Kidney glomerular epithelial cell (primary cell): ENCODE results near the gene CST7.
"Not testable (repeated sequence)": the region's sequence is repeated elsewhere in the genome, so short reads cannot be mapped to it uniquely, and the experiment has no call there.

ENCODE experiments used
- DNase-seq: peaks from one replicate; lab custom pipeline; 2025; lab: John Stamatoyannopoulos, UW

Gene CST7

DNA sequence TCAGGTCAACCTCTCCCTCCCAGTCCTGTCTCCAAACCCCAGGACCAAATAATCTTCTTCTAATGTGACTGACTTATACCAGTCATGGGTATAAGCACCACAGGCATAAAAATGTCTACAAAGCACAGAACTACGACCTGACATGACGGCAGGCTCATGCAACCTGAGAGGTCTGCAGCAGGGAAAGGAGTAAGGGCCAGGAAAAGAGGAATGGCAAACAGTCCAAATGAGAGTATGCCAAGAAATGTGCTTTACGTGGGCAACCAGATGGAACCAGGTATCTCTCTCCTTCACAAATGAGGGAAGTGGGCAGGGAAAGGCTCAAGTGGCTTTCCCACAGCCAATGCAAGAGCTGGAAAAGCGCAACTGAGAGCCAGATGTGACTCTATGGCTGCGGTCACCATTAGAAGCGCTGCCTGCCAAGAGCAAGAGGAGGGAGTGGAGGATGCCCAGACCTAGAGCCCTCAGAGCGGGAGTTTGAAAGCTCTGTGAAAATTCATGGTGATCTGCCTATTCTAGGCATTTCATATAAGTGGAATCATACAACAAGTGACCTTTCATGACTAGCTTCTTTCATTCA lies 37.5 kb downstream of the CST7 start:
- DNase-seq = no peak

- DNase-seq = no peak
Measured at GRCh38 chr20:24987244-24987643, 38.2 kb downstream of the CST7 start.

DNA sequence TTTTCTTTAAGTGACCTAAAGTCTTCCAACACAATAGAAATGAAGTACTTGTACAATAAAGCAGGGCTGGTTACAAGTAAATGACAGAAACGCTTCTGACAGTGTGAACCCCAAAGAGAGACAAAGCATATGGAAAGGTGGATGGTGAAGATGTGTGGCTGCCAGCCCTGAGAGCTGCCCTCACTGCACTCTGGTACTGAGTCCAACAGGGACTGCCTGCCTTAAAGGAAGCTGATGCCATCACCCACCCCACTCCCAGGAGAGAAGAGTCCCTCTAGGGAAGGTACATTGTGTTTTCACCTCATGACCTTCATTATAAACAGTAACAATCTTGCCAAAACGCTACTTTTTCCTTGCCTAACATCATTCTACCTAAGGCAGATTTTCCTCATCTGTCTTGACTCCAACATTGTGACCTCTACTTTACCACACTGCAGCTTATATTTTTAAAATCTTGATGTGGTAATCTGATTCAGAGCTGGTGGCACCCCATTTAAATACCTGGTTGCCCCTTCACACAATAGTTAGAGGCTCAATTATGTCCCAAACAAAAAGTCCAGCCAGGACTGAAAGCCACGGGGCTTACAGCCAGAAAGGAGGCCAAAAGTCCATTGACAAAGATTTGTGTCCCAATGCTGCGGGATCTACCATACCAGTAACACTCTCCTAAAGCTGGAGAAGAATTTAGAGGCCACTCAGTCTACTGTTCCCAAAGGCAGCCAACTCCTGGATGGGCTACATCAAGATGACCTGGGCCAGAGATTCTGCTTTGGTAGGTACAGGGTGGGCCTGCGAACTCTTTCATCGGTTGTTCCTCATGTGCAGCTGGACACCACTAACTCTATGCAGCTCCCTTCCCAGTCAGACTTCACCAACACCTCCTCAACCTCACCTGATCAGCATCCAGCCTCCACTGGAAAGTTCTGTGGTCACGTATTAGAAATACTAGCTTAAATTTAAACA lies 39.1 kb downstream of the CST7 start:
- DNase-seq = no peak

GRCh38 chr20:24989162-24989561 lies 40.1 kb downstream of the CST7 start:
- DNase-seq = no peak

DNA sequence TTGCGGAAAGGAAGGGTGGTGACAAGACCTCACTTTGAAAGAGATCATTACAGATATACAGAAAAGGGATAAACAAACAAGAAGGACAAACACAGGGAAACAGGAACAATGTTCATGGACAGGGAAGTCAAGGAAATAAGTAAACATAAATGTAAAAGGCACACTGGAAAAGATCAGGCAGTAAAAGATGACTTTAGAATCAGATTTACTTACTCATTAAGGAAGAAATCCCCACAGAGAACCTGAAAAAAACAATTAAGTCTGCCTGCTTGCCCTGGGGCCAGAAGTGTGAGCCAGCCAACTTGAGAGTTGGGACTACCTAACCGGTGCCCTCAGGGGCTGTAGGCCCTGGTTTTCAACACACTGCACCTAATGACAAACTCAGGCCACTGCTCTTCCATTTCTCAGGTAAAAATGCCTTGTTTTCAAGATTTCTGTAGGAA lies 41.8 kb downstream of the CST7 start:
- no peak for DNase-seq

- peak; percentile 14 for DNase-seq
Measured at GRCh38 chr20:24991897-24992486, 42.9 kb downstream of the CST7 start.

GRCh38 chr20:24992487-24993205 lies 43.6 kb downstream of the CST7 start, which contains the start of gene APMAP:
TSS of gene APMAP (minus strand) at chr20:24992751. CDS start at chr20:24992688, 63 bp downstream.
- DNase-seq = peak; percentile 71

DNA sequence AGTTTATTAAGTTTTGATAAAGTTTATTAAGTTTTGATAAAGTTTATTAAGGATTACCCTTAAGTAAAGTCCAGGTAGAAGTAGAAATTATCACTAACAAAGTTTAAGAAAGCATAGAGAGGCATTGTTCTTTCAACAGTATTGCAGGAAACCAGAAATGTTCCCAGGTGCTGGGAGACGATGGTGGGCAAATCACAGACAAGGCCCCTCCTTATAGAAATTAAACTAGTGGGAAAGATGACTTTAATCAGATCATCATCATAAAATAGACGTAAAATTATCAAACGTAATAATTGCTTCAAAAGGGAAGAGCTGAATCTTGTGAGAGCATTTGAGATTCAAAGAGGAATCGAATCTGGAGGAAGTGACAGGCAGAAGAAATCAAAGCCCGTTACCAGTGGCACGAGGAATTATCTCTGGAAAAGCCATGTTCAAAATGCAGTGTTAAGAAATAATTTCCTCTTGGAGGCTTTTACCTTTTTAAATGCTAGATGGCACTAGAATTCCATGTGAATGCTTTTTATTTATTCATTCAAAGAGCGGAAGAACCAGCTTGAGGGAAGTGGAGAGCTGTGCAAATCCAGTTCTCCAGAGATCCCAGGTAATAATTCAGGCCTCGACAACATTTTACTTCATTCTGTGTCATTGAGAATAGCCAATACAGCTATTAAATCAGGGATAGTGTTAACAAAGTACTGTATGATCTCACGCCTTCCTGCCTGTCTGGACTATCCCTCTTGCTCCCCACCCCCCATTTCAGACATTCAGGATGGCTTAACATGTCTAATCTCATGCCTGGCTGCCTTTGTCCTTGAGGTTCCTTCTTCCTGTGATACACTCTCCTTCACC lies 44.5 kb downstream of the CST7 start:
- DNase-seq = peak; percentile 72

GRCh38 chr20:24994186-24994465 lies 45.1 kb downstream of the CST7 start:
- DNase-seq = no peak

- DNase-seq = peak; percentile 61
Measured at GRCh38 chr20:24994470-24995368, 45.6 kb downstream of the CST7 start.

- DNase-seq = no peak
Measured at GRCh38 chr20:24995741-24996448, 46.8 kb downstream of the CST7 start.

DNA sequence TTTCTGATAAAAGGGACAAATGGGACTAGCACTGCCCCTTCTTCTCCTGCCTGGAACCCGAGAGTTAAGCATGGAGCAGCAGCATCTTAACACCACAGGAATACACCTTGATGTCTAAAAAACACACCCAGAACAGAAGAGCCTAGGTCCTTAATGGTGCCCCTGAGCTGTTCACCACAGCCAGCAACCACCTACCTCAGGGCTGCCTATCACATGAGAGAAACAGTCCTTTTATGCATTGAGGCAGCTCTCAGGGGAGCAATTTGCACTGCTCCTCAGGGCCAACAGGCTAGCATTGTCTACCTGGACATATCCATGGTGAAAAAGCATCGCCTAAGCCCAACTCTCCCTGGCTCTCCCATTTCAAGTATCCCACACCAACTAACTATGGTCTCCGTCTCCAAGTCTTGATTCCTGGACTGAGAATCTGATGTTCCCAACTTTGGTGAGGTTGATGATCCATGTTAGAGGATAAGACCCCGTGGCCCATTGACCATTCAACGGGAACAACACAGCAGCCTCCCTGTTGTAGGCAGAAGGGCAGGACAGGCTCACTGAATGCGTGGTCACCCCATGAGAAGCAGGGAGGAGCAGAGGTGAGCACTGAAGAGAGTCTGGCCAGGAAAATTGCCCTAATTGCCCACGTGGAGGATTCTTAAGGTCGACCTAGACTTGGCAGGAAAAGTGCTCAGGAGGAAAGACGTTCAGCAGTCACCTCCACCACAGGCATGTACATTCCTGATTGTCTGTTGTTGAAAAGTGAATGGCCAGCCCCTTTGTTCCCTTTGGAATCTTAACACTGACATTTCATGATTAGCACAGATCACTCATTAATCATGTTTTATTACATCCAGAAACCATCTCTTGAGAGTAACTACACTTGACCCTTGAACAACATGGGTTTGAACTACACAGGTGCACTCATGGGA lies 47.6 kb downstream of the CST7 start:
- DNase-seq = no peak

DNA sequence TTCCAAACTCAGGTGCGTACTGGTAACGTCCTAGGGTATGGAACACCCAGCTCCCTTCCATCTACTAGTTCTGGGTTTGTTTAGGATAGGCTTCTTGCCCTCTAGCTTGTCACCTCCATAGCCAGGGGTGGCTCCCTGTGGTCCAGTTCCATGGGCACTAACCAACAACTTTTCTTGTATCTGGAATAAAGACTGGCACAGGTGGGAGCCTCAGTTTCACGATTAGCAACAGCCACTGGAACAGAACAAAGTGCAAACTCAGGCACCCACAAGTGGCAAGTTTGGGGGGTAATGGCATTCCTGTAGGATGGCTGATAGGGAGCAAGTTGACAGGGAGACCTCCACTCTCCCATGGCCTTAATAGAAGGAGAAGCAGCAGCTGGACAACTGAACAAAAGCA lies 49.1 kb downstream of the CST7 start:
- no peak for DNase-seq

DNA sequence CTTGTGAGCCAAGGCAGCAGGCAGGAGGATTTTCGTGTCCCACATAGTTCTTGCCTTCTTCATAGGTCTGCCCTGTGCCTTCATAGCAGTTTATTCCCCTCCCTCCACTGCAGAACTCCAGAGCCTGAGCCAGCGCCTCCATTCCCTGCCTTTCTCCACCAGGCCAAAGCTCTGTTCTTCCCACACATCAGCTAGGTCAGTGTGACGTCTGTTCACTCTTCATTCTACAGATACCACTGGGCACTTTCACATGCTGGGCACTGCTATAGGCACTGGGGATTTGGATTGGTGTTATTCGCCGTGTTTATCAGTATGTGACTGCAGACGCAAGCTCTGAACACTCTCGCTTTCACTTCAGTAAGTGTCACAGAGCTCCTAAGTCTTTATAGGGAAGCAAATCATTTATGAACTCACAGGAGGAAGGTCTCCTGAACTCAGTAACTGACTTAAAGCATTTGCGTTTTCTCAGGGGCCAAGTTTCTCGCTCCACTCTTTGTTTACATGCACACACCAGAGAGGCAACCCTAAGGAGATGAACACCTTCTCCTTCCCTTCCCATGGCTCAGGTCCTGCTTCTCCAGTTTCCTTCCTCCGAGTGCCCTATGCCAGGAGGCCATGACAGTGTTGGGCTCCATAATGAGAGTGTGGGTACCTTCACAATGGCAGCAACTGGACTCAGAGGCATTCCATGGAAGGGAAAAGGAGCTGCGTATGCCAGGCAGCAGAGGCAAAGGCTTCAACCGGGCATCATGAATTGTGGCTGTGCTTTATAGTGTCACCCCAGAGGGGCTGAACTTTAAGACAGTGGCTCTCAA lies 49.8 kb downstream of the CST7 start:
- DNase-seq = no peak

GRCh38 chr20:24999568-24999967 lies 50.5 kb downstream of the CST7 start:
- DNase-seq = no peak

DNA sequence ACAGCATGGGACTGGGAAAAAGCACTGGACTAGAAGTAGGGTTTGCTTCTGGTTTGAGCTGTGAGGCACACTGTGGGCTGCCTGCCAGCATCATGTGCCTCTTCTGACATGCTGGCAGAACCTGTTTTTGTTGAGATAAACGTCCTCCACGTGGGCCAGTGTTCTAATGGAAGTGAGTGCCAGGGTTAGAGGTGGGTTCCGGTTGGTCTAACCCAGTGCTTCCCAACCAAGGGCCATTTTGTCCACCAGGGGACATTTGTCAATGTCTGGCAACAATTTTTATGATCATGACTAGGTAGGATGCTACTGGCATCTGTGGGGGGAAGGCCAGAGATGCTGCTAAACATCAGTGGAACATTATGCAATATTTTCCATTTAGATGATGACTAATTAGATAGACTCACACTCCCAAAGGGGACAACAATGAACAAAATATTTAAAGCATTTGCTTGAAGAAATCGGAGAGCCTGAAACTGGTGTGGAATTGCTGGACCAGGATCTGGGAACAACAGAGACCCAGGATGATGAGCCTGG lies 51.3 kb downstream of the CST7 start:
- peak; percentile 65 for DNase-seq

DNA sequence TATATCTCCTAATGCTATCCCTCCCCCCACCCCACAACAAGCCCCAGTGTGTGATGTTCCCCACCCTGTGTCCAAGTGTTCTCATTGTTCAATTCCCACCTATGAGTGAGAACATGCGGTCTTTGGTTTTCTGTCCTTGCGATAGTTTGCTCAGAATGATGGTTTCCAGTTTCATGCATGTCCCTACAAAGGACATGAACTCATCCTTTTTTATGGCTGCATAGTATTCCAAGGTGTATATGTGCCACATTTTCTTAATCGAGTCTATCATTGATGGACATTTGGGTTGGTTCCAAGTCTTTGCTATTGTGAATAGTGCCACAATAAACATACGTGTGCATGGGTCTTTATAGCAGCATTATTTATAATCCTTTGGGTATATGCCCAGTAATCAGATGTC lies 52.3 kb downstream of the CST7 start:
- DNase-seq = not testable (repeated sequence)

GRCh38 chr20:25003002-25003401 lies 53.9 kb downstream of the CST7 start:
- no peak for DNase-seq
